Activated T-cell treated with anti-CD3 and anti-CD28 coated beads for 48 hours (primary cell): ENCODE results near the gene RNF223.
"Not testable (repeated sequence)": the region's sequence is repeated elsewhere in the genome, so short reads cannot be mapped to it uniquely, and the experiment has no call there.

Source experiments
- DNase-seq: peaks from one replicate; pipeline ENCODE4 v3.0.0-alpha.2; 2020; ENCODE audit warnings: low read depth

RNF223 gene

GRCh38 chr1:1109743-1110142 lies 35.6 kb upstream of the RNF223 start:
- no peak for DNase-seq

GRCh38 chr1:1106510-1107221 lies 32.6 kb upstream of the RNF223 start:
- DNase-seq = no peak

GRCh38 chr1:1104152-1104551 lies 30.0 kb upstream of the RNF223 start:
- DNase-seq = not testable (repeated sequence)

GRCh38 chr1:1101503-1101902 lies 27.4 kb upstream of the RNF223 start:
- no peak for DNase-seq

GRCh38 chr1:1100296-1100695 lies 26.2 kb upstream of the RNF223 start:
- no peak for DNase-seq

GRCh38 chr1:1099506-1100183 lies 25.5 kb upstream of the RNF223 start:
- DNase-seq = no peak

GRCh38 chr1:1098681-1099421 lies 24.7 kb upstream of the RNF223 start:
- no peak for DNase-seq

- not testable (repeated sequence) for DNase-seq
These were observed 22.0 kb upstream of the RNF223 start for GRCh38 chr1:1096136-1096535.

GRCh38 chr1:1094981-1095380 lies 20.9 kb upstream of the RNF223 start:
- DNase-seq = no peak

GRCh38 chr1:1093610-1093943 lies 19.5 kb upstream of the RNF223 start:
- no peak for DNase-seq

GRCh38 chr1:1092894-1093609 lies 18.9 kb upstream of the RNF223 start:
- no peak for DNase-seq

GRCh38 chr1:1092149-1092855 lies 18.2 kb upstream of the RNF223 start:
- DNase-seq = no peak

- no peak for DNase-seq
These were observed 17.4 kb upstream of the RNF223 start for GRCh38 chr1:1091344-1092148.

- DNase-seq = no peak
These were observed 16.6 kb upstream of the RNF223 start for GRCh38 chr1:1090424-1091343.

- DNase-seq = no peak
These were observed 15.8 kb upstream of the RNF223 start for GRCh38 chr1:1089731-1090423.

- DNase-seq = no peak
These were observed 14.9 kb upstream of the RNF223 start for GRCh38 chr1:1088801-1089680.

GRCh38 chr1:1088029-1088800 lies 14.1 kb upstream of the RNF223 start:
- DNase-seq = no peak
